SH-SY5Y (cell line): ENCODE results near the gene NFATC2.

ENCODE experiments used
- GATA2 ChIP-seq: IDR thresholded peaks from 2 replicates; pipeline ENCODE4 v1.6.1; 2011; ENCODE audit warnings: mild to moderate bottlenecking, low read depth, low read length
- GATA3 ChIP-seq: IDR thresholded peaks from 2 replicates; pipeline ENCODE4 v1.6.1; 2011; ENCODE audit warnings: low read depth, mild to moderate bottlenecking, low read length, moderate library complexity

GRCh38 chr20:51354769-51355319 is 187.7 kb downstream of the NFATC2 start:
- no peak for TF ChIP-seq GATA2
- no peak for TF ChIP-seq GATA3
